Measurements from ENCODE around the gene HERC5.
"Not testable (repeated sequence)": the region's sequence is repeated elsewhere in the genome, so short reads cannot be mapped to it uniquely, and the experiment has no call there.

The HERC5 gene

GRCh38 chr4:88456670-88457306 lies at the start of gene HERC5:
Gene HERC5 (plus strand): TSS chr4:88457119. CDS start chr4:88457270, 151 bp downstream.
- DNase-seq (ENCODE audit: low read depth): peak; percentile 86

DNA sequence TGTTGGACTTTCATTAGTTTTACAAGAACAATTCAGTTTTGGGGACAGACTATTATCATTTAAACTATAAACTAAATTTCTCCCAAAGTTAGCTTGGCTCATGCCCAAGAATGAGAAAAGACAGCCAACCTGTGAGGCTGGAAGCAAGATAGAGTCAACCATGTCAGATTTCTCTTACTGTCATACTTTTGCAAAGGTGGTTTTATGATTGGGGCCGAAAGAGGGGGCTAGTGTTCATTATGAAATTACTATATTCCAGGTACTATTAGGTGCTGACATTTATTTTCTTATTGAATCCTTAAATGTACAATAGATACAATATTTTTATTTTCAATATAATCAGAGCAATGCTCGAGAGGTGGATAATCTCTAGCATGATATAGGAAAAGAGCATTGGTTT lies 47.7 kb upstream of the HERC5 start:
- DNase-seq (ENCODE audit: low read depth): no peak

DNA sequence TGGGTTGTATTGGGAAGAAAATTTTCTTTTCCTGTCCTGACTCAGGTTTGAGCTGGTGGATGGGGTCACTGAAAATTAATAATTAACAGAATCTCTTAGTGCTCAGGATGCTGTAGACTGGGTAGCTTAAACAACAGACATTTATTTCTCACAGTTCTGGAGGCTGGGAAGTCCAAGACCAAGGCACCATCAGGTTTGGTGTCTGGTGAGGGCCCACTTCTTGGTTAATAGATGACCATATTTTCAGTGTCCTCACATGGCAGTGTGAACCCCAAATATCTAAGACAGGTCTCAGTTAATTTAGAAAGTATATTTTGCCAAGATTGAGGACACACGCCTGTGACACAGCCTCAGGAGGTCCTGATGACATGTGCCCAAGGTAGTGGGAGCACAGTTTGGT lies 47.1 kb upstream of the HERC5 start:
- no peak for DNase-seq (ENCODE audit: low read depth)

DNA sequence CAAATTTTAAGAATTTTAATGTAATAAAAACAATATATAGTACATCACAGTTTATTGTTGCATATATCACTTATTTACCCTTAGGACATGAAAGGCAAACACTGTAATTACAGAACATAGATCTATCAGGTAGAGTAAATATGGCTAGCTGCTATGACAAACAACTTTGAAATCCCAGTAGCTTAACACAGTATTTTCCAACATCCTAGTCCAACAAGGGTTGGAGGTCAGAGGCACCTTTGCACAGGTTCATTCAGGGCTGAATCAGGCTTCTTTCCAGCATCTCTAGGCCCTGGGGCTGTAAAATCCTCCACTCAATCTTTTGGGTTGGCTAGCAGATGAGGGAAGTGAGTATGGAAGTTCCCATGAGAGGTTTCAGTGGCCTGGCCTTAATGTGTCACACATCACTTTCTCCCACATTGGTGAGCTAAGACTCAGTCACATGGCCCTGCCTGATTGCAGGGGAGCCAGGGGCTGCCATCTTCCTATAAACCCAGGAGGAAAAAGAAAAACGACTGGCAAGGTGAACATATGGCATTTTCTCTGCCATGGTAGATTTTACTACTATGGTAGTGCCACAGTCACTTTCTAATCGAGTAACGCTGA lies 45.3 kb upstream of the HERC5 start:
- DNase-seq (ENCODE audit: low read depth): no peak

DNA sequence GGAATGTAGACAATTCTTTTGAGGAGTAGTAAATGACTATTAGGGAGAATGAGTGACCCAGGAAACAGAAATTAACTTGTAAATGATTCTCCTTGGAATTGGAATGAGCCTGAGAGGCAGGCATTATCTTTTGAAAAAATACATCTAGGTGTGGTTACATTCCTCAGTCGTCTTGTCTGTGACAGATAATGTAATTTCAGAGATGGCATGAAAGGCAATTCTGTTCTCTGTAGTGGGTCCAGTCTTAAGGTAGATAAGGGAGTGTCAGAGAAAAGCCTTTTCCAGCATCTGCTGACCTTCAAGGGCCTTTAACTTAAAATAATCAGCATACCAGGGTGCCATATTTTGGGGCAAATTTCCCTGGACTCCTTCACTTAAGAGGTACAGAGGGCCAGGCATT lies 43.1 kb upstream of the HERC5 start:
- no peak for DNase-seq (ENCODE audit: low read depth)

- DNase-seq (ENCODE audit: low read depth): no peak
Measured at GRCh38 chr4:88414755-88415154, 42.2 kb upstream of the HERC5 start.

DNA sequence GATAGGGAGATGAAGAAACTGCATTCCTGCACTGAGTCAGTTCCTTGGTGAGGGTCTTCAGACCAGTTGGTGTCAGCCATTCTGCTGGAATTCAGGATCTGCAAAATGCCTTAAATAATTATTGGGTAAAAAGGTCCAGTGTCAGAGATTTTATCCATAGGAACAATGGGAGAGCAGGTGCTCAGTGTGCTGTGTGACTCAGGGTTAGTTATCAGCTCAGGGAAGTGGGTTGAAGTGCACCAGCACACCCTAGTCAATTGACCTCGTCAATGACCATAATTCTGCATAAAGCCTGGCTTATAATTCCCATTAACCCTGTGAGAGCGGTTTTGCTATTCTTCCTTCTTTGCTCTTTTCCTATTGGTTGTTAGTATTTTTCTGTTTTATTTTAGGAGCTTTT lies 40.9 kb upstream of the HERC5 start:
- DNase-seq (ENCODE audit: low read depth): no peak

DNA sequence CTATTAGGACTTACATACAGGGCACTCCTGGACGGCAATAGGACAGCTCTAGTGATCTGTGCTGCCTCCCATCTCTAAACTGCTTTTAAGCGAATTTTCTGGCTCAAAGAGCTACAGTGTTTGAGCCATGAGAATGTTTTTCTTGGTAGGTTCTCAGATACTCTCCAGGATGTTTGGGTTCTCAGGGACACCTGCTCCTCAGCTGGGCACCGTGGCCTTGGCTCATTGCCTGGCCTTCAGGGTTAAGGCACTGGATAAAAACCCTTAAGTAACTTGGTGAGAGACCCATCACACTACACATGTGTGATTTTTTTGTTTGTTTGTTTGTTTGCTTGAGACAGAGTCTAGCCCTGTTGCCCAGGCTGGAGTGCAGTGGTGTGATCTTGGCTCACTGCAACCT lies 38.5 kb upstream of the HERC5 start:
- DNase-seq (ENCODE audit: low read depth): no peak

DNA sequence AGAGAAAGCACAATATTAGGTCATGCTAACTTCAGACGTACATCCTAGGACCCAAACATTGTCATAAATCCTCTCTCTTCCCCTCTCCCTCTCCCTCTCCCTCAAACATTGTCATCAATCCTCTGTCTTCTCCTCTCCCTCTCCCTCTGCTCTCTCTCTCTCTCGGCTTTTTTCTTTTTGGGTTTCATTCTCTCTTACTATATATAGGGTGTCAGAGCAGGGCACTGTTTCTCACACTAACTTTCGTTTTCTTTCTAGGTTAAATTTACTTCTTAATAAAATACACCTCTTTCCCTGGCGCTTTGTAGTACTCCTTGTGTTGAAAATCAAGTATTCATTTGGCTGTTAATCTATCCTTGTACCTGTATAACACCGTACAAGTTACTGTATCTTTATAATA lies 37.0 kb upstream of the HERC5 start:
- DNase-seq (ENCODE audit: low read depth): no peak

DNA sequence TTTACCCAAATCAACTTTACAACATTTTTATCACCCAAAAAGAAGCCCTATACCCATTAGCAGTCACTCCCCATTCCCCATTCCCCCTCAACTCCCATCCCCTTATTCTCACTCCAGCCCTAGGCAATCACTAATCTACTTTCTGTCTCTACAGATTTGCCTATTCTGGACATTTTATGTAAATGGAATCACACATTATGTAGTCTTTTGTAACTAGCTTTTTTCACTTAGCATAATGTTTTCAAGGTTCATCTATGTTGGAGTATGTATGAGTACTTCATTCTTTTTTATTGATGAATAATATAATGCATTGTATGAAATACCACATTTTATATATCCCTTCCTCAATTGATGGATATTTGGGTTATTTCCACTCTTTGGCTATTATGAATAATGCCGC lies 36.1 kb upstream of the HERC5 start:
- DNase-seq (ENCODE audit: low read depth): no peak

DNA sequence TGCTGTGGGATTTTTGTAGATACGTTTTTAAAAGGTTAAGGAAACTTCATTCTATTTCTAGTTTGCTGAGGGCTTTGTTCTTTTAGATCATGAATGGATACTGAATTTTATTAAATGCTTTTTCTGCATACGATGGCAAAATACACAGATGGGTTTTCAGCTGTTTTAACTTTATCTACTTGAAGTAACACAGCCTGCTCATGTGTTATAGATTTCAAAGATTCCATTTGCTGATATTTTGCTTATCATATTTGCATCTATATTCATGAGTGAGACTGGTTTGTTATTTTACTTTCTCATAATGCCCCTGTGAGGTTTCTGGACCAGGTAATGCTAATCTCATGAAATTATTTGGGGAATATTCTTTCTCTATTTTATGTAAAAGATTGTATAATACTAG lies 34.5 kb upstream of the HERC5 start:
- no peak for DNase-seq (ENCODE audit: low read depth)

DNA sequence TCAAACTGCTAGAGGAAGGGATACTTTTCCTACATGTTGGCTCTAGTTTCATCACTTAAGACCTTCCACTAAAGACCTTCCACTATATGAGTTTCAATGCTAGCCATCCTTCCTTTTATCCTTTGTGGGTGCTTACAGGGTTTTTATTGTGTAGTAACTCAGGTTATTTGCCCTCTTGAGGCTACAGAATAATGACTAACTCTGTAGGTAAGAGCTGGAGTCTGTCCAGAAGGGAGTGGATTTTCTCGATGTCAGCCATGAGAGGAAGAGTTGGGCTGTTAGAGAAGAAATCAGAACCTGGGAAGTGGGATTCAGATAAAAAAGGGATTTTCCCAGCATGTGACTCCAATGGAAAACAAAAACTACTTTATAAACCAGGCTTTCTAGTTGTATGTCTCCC lies 27.5 kb upstream of the HERC5 start:
- no peak for DNase-seq (ENCODE audit: low read depth)

DNA sequence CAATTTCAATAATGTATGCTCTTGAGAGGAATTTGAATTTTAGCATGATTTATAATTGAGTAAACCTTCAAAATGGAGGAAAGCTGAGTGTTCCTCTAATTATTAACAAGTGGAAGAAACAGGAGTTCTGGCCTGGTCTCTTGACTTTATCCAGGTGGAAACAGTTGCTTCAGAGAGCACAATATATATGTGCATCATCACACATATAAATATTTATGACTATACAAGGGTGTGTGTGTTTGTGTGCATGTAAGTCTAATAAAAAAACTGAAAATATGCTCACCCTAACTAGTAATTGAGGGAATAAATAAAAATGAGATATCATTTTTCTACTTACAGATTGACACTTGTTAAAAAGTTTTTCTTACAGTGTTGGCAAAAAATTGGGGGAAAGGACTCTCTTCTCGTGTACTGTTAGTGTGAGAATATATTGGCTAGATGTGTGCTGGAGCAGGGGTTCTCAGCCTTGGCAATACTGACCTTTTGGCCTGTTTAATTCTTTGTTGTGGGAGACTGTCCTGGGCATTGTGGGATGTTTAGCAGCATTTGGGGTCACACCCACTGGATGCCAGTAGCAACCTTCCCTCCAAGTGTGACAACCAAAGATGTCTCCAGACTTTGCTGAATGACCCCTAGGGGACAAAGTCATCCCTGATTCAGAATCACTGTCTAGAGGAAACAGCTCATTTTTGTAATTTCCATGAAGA lies 20.8 kb upstream of the HERC5 start:
- no peak for DNase-seq (ENCODE audit: low read depth)

DNA sequence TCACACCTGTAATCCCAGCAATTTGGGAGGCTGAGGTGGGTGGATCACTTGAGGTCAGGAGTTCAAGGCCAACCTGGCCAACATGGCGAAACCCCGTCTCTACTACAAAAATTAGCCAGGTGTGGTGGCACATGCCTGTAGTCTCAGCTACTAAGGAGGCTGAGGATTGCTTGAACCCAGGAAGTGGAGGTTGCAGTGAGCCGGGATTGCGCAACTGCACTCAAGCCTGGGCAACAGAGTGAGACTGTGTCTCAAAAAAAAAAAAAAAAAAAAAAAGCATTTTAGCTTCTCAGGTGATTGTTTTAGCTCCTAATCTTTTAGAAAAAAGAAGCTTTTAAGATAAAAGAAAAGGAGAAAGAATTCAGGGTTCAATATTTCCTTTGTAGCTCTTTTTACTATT lies 19.0 kb upstream of the HERC5 start:
- not testable (repeated sequence) for DNase-seq (ENCODE audit: low read depth)

- DNase-seq (ENCODE audit: low read depth): no peak
Measured at GRCh38 chr4:88439161-88439760, 17.7 kb upstream of the HERC5 start.

GRCh38 chr4:88440146-88440545 lies 16.8 kb upstream of the HERC5 start:
- no peak for DNase-seq (ENCODE audit: low read depth)

- no peak for DNase-seq (ENCODE audit: low read depth)
Measured at GRCh38 chr4:88441696-88442095, 15.2 kb upstream of the HERC5 start.

- no peak for DNase-seq (ENCODE audit: low read depth)
Measured at GRCh38 chr4:88442689-88443191, 14.2 kb upstream of the HERC5 start.

DNA sequence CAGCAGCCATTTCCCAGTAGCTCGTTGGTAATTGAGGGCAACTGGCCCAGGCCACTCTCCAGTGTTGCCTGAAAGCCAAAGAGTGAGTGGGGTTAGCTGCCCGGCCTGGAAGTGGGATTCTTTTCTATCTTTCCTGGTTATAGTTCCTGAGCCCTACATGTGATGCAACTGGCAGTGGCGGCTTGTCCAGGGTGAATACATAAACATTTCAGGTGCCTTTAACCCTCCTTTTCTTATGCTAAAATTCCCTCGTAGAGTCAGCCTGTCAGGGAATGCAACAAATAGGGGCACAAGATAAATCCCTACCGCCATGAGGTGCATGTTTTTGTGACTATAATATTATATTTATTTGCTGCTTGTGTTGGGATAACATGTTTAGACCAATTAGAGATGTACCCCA lies 13.4 kb upstream of the HERC5 start:
- no peak for DNase-seq (ENCODE audit: low read depth)

- DNase-seq (ENCODE audit: low read depth): no peak
Measured at GRCh38 chr4:88445252-88445651, 11.7 kb upstream of the HERC5 start.

GRCh38 chr4:88446124-88446523 lies 10.8 kb upstream of the HERC5 start:
- no peak for DNase-seq (ENCODE audit: low read depth)

- no peak for DNase-seq (ENCODE audit: low read depth)
Measured at GRCh38 chr4:88447371-88448095, 9.4 kb upstream of the HERC5 start.

Measured in fibroblast of gingiva (primary cell).